Measurements from ENCODE around the gene SRSF11. TPM values are rescaled to one million over a fixed set of nuclear protein-coding genes. Genes with fewer than 3 reads are reported as not detected.
"Not testable (repeated sequence)": the region's sequence is repeated elsewhere in the genome, so short reads cannot be mapped to it uniquely, and the experiment has no call there.

The SRSF11 gene, protein sequence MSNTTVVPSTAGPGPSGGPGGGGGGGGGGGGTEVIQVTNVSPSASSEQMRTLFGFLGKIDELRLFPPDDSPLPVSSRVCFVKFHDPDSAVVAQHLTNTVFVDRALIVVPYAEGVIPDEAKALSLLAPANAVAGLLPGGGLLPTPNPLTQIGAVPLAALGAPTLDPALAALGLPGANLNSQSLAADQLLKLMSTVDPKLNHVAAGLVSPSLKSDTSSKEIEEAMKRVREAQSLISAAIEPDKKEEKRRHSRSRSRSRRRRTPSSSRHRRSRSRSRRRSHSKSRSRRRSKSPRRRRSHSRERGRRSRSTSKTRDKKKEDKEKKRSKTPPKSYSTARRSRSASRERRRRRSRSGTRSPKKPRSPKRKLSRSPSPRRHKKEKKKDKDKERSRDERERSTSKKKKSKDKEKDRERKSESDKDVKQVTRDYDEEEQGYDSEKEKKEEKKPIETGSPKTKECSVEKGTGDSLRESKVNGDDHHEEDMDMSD
- total RNA-seq = 100 to 1,000 TPM; 205 to 208 TPM

DNA sequence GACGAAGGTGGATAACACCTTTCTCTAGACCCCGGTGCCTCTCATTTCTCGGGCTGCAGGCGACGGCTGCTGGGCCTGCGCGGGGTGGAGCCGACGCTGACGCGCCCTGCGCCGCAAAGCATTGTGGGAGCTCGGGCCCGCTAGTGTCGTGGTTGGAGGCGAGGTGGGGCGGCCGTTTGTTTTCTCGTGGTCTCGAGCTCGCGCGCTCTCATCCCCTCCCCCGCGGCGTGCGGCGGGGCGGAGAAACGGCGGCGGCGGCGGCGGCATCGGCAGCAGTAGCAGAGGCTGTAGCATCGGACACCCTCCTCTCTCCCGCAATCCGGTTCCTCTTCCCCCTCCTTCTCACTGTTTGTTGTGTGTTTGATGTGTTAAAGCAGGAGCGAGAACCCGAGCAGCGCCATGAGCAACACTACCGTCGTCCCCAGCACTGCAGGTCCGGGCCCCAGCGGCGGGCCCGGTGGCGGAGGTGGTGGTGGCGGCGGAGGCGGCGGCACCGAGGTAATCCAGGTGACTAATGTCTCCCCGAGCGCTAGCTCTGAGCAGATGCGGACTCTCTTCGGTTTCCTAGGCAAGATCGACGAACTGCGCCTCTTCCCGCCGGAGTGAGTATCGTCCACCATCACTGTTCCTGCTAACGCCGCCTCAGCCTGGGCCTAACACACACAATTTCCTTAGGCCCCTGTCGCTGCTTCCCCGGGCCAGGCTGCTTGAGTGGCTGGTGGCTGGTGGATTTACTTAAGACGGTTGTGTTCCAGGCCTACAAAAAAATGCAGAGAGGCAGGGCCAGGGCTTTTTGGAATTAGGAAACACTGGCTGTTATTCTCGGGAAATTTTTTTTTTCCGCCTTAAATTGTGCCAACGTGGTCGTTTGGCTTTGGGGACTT is at the start of gene SRSF11:
SRSF11 (plus strand) TSS at position 143 of the 884 bp plus-strand sequence; CDS start at position 400, 257 bp downstream.
- peaks cover 24 to 31% of the 10 kb centered on the region in 2 donors for H3K36me3 Mint-ChIP-seq
- no peaks in the 10 kb centered on the region for H3K9me3 Mint-ChIP-seq
- DNase-seq (ENCODE audit: low spot score in 2 of 2) (peak; percentile 94 to 97), ATAC-seq (peak; percentile 93 to 97)
- H3K27ac Mint-ChIP-seq = peak within 1 kb of the TSS; percentile 98 to 99

DNA sequence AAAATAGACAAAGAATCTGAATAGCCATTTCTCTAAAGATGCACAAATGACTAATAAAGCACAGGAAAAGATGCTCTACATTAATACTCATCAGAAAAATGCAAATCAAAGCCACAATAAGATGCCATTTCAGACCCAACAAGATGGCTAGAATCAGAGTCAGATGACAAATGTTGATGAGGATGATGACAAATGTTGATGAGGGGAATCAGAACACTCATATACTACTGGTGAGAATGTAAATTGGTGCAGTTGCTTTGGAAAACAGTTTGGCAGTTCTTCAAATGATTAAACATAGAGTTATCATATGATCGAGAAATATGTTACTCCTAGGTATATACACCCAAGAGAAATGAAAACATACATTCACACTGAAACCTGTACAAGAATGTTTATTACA is 49.7 kb upstream of the SRSF11 start:
- H3K36me3 Mint-ChIP-seq = no peaks in the 10 kb centered on the region
- ATAC-seq = peak in 1 of 2 donors; percentile 47
- H3K9me3 Mint-ChIP-seq = no peaks in the 10 kb centered on the region
- no peak for DNase-seq (ENCODE audit: low spot score in 2 of 2)
- H3K27ac Mint-ChIP-seq = no peak overlapping the region

DNA sequence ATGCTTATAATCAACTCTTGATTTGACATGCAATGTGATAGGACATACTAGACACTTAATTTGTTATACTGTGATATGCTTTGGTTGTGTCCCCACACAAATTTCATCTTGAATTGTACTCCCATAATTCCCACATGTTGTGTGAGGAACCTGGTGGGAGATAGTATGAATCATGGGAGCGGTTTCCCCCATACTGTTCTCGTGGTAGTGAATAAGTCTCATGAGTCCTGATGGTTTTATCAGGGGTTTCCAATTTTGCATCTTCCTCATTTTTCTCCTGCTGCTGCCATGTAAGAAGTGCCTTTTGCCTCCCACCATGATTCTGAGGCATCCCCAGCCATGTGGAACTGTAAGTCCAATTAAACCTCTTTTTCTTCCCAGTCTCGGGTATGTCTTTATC is 36.0 kb upstream of the SRSF11 start:
- not testable (repeated sequence) for H3K9me3 Mint-ChIP-seq; DNase-seq (ENCODE audit: low spot score in 2 of 2); H3K27ac Mint-ChIP-seq; ATAC-seq; H3K36me3 Mint-ChIP-seq

- Mint-ChIP-seq H3K27ac (no peak overlapping the region), H3K9me3 (no peaks in the 10 kb centered on the region), H3K36me3 (peaks cover 5 to 7% of the 10 kb centered on the region in 2 donors)
- DNase-seq (ENCODE audit: low spot score in 2 of 2) (no peak), ATAC-seq (no peak)
Observed at GRCh38 chr1:70188522-70188921, 32.7 kb upstream of the SRSF11 start.

GRCh38 chr1:70190180-70190579 is 31.0 kb upstream of the SRSF11 start:
- ATAC-seq (no peak), DNase-seq (ENCODE audit: low spot score in 2 of 2) (no peak)
- no peaks in the 10 kb centered on the region for H3K9me3 Mint-ChIP-seq
- H3K36me3 Mint-ChIP-seq = peaks cover 5 to 7% of the 10 kb centered on the region in 2 donors
- no peak overlapping the region for H3K27ac Mint-ChIP-seq

DNA sequence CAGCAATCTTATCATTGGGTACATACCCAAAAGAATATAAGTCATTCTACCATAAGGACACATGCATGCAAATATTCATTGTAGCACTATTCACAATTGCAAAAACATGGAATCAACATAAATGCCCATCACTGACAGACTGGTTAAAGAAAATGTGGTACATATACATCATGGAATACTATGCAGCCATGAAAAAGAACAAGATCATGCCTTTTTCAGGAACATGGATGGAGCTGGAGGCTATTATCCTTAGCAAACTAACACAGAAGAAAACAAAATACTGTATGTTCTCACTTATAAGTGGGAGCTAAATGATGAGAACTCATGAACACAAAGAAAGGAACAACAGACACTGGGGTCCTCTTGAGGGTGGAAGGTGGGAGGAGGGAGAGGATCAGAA is 28.7 kb upstream of the SRSF11 start:
- DNase-seq (ENCODE audit: low spot score in 2 of 2); ATAC-seq; H3K9me3 Mint-ChIP-seq; H3K27ac Mint-ChIP-seq; H3K36me3 Mint-ChIP-seq: not testable (repeated sequence)

DNA sequence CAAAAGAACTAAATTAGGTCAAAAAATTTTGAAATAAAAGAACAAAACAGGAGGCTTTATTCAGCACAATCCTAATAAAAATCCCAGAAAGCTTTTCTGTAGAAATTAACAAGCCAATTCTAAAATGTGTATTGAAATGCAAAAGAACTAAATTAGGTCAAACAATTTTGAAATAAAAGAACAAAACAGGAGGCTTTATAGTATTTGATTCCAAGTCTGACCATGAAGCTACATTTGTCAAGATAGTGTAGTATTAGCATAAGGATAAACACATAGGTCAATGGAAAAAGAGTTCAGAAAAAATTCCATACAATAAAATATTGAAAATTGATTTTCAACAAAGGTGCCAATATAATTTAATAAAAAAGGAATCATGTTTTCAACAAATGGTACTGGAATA is 26.6 kb upstream of the SRSF11 start:
- ATAC-seq (no peak), DNase-seq (ENCODE audit: low spot score in 2 of 2) (no peak)
- peaks cover 5 to 7% of the 10 kb centered on the region in 2 donors for H3K36me3 Mint-ChIP-seq
- H3K9me3 Mint-ChIP-seq = no peaks in the 10 kb centered on the region
- no peak overlapping the region for H3K27ac Mint-ChIP-seq

GRCh38 chr1:70195342-70195741 is 25.8 kb upstream of the SRSF11 start:
- no peak for DNase-seq (ENCODE audit: low spot score in 2 of 2)
- Mint-ChIP-seq H3K9me3 (no peaks in the 10 kb centered on the region), H3K36me3 (peaks cover 5 to 7% of the 10 kb centered on the region in 2 donors), H3K27ac (no peak overlapping the region)
- ATAC-seq = no peak

DNA sequence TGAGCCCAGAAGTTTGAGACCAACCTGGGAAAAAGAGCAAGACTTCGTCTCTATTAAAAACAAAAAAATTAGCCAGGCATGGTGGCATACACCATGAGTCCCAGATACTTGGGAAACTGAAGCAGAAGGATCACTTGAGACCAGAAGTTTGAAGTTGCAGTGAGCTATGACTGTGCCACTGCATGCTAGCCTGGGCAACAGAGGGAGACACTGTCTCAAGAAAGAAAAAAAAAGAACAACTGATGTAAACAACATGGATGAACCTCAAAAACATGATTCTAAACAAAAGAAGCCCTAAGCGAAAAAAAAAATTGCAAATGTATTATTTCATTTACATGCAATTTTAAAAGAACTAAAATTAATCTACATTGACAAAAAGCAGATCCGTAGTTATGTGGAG is 24.8 kb upstream of the SRSF11 start:
- DNase-seq (ENCODE audit: low spot score in 2 of 2) = no peak
- peaks cover 5 to 7% of the 10 kb centered on the region in 2 donors for H3K36me3 Mint-ChIP-seq
- no peak for ATAC-seq
- no peaks in the 10 kb centered on the region for H3K9me3 Mint-ChIP-seq
- H3K27ac Mint-ChIP-seq = peak overlapping the region in 1 of 2 donors; percentile 6

DNA sequence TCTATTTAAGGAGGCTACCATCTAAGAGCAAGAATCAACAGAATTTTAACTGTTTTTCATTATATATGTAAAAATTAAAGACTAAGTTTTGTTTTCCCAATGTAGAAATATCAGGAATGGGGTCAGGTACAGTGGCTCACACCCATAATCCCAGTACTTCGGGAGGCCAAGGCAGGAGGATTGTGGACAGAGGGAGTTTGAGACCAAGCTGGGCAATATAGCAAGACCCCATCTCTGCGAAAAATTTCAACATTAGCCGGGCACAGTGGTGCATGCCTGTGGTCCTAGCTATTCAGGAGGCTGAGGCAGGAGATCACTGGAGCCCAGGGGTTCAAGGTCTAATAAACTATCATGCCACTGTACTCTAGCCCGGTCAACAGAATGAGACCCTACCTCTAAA is 21.1 kb upstream of the SRSF11 start:
- H3K36me3 Mint-ChIP-seq = peaks cover 4 to 6% of the 10 kb centered on the region in 2 donors
- H3K27ac Mint-ChIP-seq = no peak overlapping the region
- no peaks in the 10 kb centered on the region for H3K9me3 Mint-ChIP-seq
- ATAC-seq = no peak
- DNase-seq (ENCODE audit: low spot score in 2 of 2) = no peak

- peaks cover 13 to 14% of the 10 kb centered on the region in 2 donors for H3K36me3 Mint-ChIP-seq
- ATAC-seq (no peak), DNase-seq (ENCODE audit: low spot score in 2 of 2) (no peak)
- no peak overlapping the region for H3K27ac Mint-ChIP-seq
- no peaks in the 10 kb centered on the region for H3K9me3 Mint-ChIP-seq
Observed at GRCh38 chr1:70202173-70202758, 18.9 kb upstream of the SRSF11 start.

- Mint-ChIP-seq H3K36me3 (peaks cover 13 to 14% of the 10 kb centered on the region in 2 donors), H3K27ac (peak overlapping the region in 1 of 2 donors; percentile 97)
Observed at GRCh38 chr1:70204139-70204538, 17.0 kb upstream of the SRSF11 start.

GRCh38 chr1:70204600-70204999 is 16.6 kb upstream of the SRSF11 start:
- Mint-ChIP-seq H3K36me3 (peaks cover 13 to 14% of the 10 kb centered on the region in 2 donors), H3K9me3 (no peaks in the 10 kb centered on the region), H3K27ac (peak overlapping the region; percentile 97 to 100)
- DNase-seq (ENCODE audit: low spot score in 2 of 2) = no peak
- no peak for ATAC-seq

More at GRCh38 chr1:70204139-70204538, 17.0 kb upstream of the SRSF11 start:
- ATAC-seq (no peak), DNase-seq (ENCODE audit: low spot score in 2 of 2) (no peak)
- no peaks in the 10 kb centered on the region for H3K9me3 Mint-ChIP-seq

DNA sequence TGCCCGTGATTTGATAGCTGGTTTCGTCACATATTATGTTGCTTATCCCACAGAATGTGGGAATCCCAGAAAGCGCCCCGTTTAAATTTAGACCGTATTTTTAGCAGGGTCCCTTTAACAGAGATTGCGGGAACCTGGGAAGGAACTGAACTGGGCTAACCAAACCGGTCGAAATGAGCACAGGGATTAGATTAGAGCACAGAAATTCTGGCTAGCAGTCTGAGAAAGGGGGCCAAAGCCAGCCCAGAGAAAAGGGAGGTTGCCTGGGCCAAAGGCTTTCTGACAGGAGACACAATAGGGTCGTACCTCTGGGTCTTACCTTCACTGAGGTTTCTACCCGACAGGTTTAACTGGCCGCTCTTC is 16.1 kb upstream of the SRSF11 start:
- ATAC-seq = peak; percentile 9 to 51
- Mint-ChIP-seq H3K27ac (peak overlapping the region; percentile 97 to 100), H3K9me3 (no peaks in the 10 kb centered on the region), H3K36me3 (peaks cover 13 to 14% of the 10 kb centered on the region in 2 donors)
- DNase-seq (ENCODE audit: low spot score in 2 of 2) = no peak

- peak; percentile 93 to 95 for DNase-seq (ENCODE audit: low spot score in 2 of 2)
Observed at GRCh38 chr1:70205434-70206118, 15.6 kb upstream of the SRSF11 start, which contains the start of gene LRRC40. Gene LRRC40 (minus strand): TSS chr1:70205579. CDS start chr1:70205540, 39 bp downstream.

GRCh38 chr1:70206833-70207232 is 14.3 kb upstream of the SRSF11 start:
- H3K27ac Mint-ChIP-seq = peak overlapping the region; percentile 25 to 100

More at GRCh38 chr1:70205434-70206118, 15.6 kb upstream of the SRSF11 start, which contains the start of gene LRRC40:
- peak; percentile 98 for ATAC-seq
- H3K9me3 Mint-ChIP-seq = no peaks in the 10 kb centered on the region
- peaks cover 13 to 14% of the 10 kb centered on the region in 2 donors for H3K36me3 Mint-ChIP-seq
- peak within 1 kb of the TSS; percentile 97 to 100 for H3K27ac Mint-ChIP-seq

More at GRCh38 chr1:70206833-70207232, 14.3 kb upstream of the SRSF11 start:
- not testable (repeated sequence) for DNase-seq (ENCODE audit: low spot score in 2 of 2); ATAC-seq; H3K9me3 Mint-ChIP-seq
- H3K36me3 Mint-ChIP-seq = peaks cover 13 to 14% of the 10 kb centered on the region in 2 donors
